Measurements from ENCODE around the gene DMRTA2.
"Not testable (repeated sequence)": the region's sequence is repeated elsewhere in the genome, so short reads cannot be mapped to it uniquely, and the experiment has no call there.

The DMRTA2 gene

GRCh38 chr1:50393522-50394120 is 29.6 kb downstream of the DMRTA2 start:
- no peak for DNase-seq (ENCODE audit: low read depth, low spot score)
- no peak overlapping the region for H3K27ac ChIP-seq

DNA sequence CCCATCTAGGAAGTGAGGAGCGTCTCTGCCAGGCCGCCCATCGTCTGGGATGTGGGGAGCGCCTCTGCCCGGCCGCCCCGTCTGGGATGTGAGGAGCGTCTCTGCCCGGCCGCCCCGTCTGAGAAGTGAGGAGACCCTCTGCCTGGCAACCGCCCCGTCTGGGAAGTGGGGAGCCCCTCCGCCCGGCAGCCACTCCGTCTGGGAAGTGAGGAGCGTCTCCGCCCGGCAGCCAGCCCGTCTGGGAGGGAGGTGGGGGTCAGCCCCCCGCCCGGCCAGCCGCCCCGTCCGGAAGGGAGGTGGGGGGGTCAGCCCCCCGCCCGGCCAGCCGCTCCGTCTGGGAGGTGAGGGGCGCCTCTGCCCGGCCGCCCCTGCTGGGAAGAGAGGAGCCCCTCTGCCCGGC is 41.7 kb downstream of the DMRTA2 start:
- not testable (repeated sequence) for H3K27ac ChIP-seq; DNase-seq (ENCODE audit: low read depth, low spot score)

DNA sequence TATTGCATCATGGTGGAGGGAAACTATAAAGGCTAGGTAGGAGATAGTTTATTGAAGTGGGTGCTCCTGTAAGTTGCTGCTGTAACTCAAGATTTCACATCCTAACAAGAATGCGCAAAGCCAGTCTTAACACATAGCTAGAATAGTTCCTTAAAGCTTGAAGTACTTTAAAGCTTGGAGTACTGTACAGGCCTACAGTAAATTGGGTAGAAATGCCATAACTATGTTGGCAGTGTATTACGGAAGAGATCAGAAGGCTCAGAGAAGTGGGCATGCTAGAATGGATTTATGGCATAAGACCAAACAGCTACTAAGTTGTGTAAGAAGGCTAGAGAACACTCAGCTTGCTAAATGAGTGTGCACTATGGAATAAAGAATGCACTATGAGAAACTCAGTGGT is 44.5 kb downstream of the DMRTA2 start:
- no peak for DNase-seq (ENCODE audit: low read depth, low spot score)

DNA sequence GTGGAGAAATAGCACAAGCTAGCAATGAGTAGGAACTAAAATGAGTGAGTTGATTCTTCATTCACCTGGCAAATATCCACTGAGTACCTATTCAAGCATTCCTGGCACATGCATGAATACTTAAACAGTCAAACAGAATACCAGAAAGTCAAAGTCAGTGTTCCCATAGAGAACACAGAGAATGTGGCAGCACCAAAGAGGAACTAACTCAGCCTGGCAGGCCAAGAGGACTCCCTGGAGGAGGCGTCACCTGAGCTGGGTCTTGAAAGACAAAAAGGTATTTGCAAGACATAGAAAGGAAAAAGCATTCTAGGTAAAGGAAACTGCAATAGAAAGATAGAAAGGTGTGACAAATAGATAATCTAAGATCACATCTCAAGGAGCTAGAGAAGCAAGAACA is 49.7 kb downstream of the DMRTA2 start:
- no peak for DNase-seq (ENCODE audit: low read depth, low spot score)
- no peak overlapping the region for H3K27ac ChIP-seq

More for the DNA sequence above, 44.5 kb downstream of the DMRTA2 start:
- H3K27ac ChIP-seq: no peak overlapping the region

DNA sequence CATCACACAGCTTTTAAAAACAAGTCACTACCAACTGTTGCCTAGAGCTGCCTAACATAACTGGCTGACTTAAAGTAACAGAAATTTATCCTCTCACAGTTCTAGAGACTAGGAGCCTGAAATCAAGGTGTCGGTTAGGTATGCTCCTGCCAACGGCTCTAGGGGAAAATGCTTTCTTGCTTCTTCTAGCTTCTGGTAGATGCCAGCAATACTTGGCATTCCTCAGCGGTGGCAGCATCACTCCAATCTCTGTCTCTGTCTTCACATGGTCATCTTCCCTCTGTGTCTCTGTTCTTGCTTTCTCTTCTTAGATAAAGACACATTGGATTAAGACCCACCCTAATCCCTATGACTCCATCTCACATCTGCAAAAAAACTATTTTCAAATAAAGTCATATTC is 51.5 kb downstream of the DMRTA2 start:
- DNase-seq (ENCODE audit: low read depth, low spot score): no peak
- no peak overlapping the region for H3K27ac ChIP-seq

DNA sequence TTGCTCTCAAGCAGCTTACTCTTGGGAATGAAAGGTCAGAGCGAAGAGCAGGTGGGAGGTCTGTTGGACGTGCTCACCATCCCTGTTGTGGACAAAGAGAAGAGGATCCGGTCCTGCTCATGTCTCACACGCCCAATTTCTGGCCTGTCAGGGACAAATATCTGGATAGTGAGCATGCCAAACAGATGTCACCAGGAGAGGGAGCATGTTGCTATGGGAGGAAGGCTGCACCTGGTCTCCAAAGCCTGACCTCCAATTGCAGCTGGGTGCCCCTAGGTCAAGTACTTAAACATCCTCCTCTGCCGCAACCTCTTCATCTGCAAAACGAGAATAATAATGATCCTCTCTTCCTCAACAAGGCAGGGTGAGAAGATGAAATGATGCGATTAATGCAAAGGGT is 53.4 kb downstream of the DMRTA2 start:
- DNase-seq (ENCODE audit: low read depth, low spot score): no peak

GRCh38 chr1:50369008-50369634 is 54.1 kb downstream of the DMRTA2 start:
- DNase-seq (ENCODE audit: low read depth, low spot score): no peak
- no peak overlapping the region for H3K27ac ChIP-seq

More for the DNA sequence above, 53.4 kb downstream of the DMRTA2 start:
- no peak overlapping the region for H3K27ac ChIP-seq

GRCh38 chr1:50368179-50369007 is 54.9 kb downstream of the DMRTA2 start:
- DNase-seq (ENCODE audit: low read depth, low spot score): no peak
- no peak overlapping the region for H3K27ac ChIP-seq

Data from epithelial cell of prostate (primary cell).